Eye (tissue), 1 donor: Measurements from ENCODE around the gene DNMT1.

Experiments
- DNase-seq: peaks from one replicate; pipeline ENCODE4 v3.0.0-alpha.2; 2015

DNMT1 gene

GRCh38 chr19:10138879-10139795, 55.6 kb downstream of the DNMT1 start:
- DNase-seq = peak; percentile 10

DNA sequence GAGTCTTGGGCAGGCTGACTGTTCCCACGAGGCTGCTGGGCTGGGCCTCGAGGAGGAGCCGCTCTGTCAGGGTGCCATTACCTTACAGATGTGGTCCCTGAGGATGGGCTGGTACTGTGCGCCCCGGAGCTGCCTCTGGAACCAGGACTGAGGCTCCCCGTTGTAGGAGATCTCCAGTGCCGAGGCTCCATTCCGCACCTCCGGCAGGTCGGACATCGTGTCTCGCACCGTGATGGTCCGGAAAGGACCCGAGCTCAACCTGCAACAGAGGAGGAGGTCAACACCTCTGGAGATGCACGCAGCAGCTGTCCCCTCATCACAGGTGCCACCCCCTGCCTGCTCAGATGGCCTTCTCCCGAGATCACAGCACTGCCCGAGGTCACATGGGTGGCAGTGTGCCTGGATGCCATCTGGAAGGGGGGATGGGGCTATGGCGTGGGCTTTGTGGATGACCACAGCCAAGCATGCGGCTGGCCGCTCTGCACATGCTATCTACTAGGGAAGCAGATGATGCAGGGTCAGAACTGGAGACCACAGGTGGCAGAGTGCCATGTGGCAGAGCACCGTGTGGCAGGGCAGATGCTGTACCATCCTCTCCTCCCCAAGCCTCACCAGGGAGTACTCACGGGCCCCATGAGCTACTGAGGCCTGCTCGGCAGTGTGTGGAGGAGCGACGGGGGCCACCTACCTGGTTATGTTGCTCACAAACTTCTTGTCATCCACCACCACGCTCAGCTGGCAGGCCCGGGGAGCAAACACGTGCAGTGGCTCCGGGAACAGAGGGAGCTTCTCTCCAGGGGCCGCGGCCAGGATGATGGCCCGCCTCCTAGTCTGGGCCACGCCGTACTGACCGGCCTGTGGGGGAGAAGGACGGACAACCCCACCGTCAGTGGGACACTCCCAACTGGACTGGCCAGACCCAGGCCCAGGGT, 56.7 kb downstream of the DNMT1 start:
- DNase-seq = no peak

DNA sequence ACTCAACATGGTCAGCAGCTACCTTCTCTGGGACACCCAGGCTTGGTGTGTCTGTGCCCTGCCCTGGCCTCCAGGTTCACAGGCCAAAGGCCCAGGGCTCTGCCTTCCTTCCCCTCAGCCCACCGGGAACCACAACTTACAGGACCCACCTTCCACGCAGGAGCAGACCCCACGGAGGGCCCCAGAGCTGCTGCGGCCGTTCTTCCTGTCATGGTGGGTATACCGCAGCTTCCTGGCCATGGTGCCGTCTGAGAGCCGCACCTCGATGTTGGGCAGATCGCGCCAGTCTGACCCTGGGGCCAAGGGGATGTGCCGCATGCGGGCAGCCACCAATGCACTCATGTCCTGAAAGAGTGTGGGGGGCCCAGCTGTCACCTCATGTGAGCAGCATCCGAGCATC, 57.8 kb downstream of the DNMT1 start:
- DNase-seq = no peak

DNA sequence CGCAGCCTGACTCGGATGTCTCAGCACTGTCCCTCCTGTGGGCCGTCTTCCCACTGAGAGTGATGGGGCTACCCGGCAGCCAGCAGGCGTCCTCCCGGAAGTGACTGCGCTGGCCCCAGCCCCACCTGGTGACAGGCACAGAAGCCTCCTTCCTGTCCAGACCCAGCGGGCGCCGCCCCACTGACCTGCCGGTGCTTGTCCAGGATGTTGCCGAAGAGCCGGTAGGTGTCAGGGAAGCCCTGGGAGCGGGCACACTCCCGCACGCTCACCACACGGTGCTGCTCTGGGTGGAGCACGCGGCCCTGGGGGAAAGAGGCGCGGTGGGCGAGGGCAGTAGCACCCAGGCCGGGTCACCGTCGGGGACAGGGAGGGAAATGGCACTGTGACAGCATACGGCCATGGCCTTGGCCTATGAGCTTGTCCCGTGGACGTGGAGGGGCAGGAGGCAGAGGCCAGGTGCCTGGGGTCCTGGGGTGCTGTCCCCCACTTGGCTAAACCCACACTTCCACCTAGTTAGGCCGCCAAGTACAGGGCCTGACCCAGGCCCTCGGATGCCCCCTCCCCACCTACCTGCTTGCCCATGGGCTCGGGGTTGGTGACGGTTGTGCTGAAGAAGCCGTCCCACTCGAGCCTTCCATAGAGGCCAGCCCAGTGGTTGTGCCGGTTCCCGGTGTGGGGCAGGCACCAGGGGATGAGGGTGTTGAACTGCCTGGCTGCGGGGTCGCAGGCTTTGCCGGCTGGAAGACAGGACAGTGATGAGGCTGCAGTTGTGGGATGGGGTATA, 59.0 kb downstream of the DNMT1 start:
- DNase-seq = no peak

DNA sequence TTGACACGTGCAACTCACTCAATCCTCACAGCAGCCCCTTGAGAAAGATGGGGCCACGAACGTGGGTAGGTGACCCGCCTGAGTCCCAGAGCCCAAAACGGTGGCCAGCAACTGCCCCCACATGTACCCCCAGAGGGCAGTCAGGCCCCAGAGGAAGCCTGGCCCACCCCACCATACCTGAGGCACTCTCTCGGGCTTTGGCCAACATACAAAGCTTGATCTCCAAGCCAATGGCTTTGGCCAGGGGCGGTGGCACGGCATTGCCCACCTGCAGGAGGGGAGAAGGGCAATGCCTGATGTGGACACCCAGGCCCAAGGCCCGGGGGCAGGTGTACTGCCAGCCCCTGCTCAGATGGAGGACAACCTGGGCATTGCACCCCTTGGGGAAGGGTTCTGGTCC, 60.7 kb downstream of the DNMT1 start:
- no peak for DNase-seq

- peak; percentile 65 for DNase-seq
Observed at GRCh38 chr19:10133596-10133995, 61.2 kb downstream of the DNMT1 start.

- DNase-seq = no peak
Observed at GRCh38 chr19:10132905-10133304, 61.8 kb downstream of the DNMT1 start.

DNA sequence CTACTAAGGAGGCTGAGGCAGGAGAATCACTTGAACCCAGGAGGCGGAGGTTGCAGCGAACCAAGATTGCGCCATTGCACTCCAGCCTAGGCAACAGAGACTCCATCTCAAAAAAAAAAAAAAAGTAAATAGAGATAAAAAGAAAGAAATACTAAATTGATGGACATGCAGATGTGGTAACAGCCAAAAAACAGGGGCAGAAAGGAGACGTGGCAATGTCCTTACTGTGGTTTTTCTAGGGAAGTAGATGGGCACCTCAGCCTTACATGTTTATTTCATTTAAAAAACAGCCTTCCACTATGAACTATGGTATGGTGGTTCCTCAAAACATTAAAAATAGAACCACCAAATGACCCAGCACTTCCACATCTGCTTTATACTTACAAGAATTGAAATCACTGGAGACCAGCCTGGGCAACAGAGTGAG, 68.5 kb downstream of the DNMT1 start:
- no peak for DNase-seq

- no peak for DNase-seq
Observed at GRCh38 chr19:10124429-10124828, 70.3 kb downstream of the DNMT1 start.

DNA sequence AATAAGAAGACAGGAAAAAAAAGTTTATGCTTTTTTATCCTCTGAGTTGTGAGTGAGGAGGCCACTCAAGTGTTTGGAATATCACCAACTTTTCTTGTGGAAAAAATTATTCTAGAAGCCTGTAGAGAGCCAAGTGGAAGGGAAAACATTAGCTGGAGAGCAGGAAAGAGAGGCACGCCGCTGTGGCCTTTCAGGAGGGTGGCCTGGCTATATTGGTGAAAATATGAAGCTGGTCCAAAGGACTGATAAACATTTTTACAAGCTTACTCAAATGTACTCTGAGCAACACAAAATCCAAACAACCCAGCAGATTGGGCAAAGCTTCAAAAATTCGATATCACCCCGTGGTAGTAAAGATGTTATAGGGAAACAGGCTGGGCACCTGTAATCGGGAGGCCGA, 72.7 kb downstream of the DNMT1 start:
- DNase-seq = no peak

- no peak for DNase-seq
Observed at GRCh38 chr19:10120538-10121189, 74.1 kb downstream of the DNMT1 start.

DNA sequence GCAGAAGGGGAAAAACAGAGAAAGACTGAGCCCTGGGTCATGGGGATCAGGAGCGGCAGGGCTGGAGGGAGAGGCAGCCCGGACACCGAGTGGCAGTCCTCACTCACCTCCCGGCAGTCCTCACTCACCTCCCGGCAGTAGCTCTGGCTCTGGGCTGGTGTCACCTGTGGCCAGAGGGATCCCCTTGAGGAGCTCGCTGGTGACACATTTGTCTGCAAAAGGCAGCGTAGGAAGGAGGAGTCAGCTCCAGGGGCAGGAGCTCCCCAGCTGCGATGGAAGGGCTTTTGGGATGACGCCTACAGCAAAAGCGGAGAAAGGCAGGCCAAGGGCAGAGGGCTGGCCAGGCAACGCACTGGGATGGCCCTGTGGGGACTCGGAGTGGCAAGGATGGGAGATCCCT, 75.8 kb downstream of the DNMT1 start:
- DNase-seq = no peak

DNA sequence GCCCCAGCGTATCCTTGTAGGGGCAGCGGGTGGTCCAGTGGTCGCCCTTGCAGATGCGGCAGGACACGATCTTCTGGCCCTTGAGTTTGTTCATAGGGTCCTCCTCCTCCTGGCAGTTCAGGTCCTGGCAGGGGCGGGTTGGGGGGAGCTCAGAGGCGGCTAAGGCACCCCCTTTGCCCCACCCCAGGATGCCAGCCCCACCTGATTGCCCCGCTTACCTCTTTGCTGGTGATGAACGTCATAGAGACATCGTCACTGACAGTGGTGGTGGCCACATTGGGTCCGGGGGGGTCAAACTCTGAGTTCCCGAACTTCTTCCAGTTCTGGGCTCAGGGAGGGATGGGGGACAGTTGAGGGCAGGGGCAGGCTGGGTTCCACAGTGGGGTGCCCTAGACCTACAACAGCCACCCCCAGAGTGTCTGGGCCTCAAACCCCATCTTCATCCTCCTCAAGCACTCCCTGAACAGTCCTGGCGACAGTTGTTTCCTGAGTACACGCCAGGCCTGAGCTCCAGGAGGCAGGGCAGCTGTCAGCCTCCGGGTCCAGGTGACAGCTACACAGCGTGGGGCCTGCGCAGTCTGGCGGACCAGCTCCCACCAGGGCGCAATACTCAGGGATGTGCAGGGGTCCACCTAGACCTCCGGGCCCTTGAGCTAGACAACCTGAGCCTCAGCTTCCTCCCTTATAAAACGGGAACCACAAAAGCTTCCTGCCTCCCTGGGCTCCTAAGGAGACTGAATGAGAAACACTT, 77.7 kb downstream of the DNMT1 start:
- DNase-seq = no peak

DNA sequence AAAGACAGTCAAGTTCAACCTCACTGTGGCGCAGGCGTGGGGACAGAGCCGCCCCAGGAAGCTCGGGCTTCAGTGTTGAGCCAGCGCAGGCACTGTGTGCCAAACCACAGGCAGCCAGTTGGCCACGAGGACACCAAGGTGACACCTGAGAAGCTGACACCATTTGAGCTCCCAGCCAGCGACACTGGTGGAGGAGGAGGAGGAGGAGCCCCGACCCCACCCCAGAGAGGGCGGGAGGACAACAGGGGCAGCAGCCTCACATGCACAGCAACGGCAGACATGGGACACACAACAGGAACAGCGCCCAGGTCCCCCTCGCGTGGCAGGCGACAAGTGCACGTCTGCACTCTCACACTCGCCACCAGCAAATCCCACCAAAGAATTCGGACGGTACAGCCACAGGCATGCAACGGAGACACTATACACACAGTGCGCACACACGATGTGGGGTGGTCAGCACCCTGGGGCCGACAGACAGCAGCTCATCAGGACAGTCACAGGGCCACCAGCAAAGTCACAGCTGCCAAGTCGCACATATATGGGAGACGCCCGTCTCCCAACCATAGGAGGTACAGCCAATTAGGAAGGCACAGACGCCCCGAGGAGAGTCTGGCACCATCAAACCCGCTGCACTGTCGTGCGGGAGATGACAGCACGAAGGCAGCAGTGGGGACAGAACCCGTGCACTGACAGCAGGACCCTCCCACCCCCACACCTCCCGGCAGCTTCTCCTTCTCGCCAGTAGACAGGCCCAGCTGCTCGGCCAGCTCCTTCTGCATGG, 78.5 kb downstream of the DNMT1 start:
- DNase-seq = no peak

GRCh38 chr19:10115392-10116084, 79.2 kb downstream of the DNMT1 start:
- no peak for DNase-seq

- no peak for DNase-seq
Observed at GRCh38 chr19:10114651-10115391, 79.9 kb downstream of the DNMT1 start.

- DNase-seq = no peak
Observed at GRCh38 chr19:10113964-10114650, 80.6 kb downstream of the DNMT1 start.

DNA sequence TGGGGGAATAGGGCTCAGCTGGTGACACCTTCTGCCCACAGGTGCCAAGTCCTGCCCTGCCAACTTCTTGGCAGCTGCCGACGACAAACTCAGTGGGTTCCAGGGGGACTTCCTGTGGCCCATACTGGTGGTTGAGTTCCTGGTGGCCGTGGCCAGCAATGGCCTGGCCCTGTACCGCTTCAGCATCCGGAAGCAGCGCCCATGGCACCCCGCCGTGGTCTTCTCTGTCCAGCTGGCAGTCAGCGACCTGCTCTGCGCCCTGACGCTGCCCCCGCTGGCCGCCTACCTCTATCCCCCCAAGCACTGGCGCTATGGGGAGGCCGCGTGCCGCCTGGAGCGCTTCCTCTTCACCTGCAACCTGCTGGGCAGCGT, 81.2 kb downstream of the DNMT1 start:
- no peak for DNase-seq
